ENCODE data around the gene SNX4.

Gene SNX4

GRCh38 chr3:125402639-125403038 is 117.4 kb downstream of the SNX4 start:
- no peak for DNase-seq (ENCODE audit: low read depth)

DNA sequence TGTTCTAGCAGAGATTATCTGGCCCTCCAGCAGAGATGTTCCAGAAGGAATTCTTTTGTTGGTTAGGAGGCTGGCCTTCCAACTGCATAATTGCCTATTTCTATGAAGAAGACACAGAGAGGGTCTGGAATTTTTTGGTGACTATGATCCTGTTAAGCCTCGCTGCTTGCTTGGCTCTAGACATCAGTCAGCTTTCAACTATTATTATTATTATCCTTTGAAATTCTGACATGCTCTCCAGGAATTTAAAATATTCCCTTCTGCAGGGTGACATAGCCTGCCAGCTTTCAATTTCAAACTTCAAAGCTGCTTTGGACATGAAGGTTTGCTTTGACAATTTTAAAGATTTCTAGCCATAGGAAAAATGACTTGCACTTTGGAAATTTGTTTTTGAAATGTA is 118.6 kb downstream of the SNX4 start:
- peak; percentile 50 for DNase-seq (ENCODE audit: low read depth)

DNA sequence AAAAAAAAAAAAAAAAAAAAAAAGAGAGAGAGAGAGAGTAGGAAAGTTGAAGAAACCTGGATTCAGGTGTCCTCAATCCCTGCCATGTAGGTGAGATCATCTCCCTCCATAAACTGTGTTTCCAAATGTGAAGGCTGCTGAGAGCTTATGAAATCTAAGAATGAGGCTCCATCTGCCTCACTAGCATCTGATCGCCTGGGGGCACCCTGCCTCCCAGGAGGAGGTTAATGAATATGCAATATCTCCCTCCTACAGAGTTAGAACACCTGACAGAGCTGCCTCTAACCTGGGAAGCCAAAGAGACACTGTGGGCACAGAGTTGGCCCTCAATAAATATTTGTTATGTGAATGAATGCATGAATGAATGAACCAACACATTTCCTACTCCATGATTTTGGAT is 121.0 kb downstream of the SNX4 start:
- peak; percentile 22 for DNase-seq (ENCODE audit: low read depth)
